Mesendoderm (in vitro differentiated cells): ENCODE results near the gene ABRACL.
A peak's percentile ranks its signal among the peaks of the same experiment; 100 is the strongest.

Experiments used
- DNase-seq: peaks from one replicate; pipeline ENCODE4 v3.0.0; 2013
- H2AK5ac ChIP-seq: 2 replicates; pipeline ENCODE4 v1.6.1; 2013; ENCODE audit warnings: low read length, inconsistent platforms
- H2BK120ac ChIP-seq: 2 replicates; pipeline ENCODE4 v1.6.1; 2013; ENCODE audit warnings: low read depth, mild to moderate bottlenecking, low read length, moderate library complexity, mixed read lengths
- H2BK15ac ChIP-seq: replicated peaks from 2 replicates; pipeline ENCODE4 v1.6.1; 2013; ENCODE audit warnings: low read depth, mild to moderate bottlenecking, moderate library complexity
- H2BK5ac ChIP-seq: 2 replicates; pipeline ENCODE4 v1.6.1; 2013; ENCODE audit warnings: low read length, inconsistent platforms
- H3K18ac ChIP-seq: 2 replicates; pipeline ENCODE4 v1.6.1; 2013; ENCODE audit warnings: mild to moderate bottlenecking, low read length, mixed read lengths
- H3K23ac ChIP-seq: one replicate; pipeline ENCODE4 v1.6.1; 2013; ENCODE audit warnings: low read length
- H3K27ac ChIP-seq: 2 replicates; pipeline ENCODE4 v1.5.1; 2013; ENCODE audit warnings: low read depth, mild to moderate bottlenecking, inconsistent platforms, low read length, moderate library complexity
- H3K27me3 ChIP-seq: 2 replicates; pipeline ENCODE4 v1.6.1; 2013; ENCODE audit warnings: low read length, control low read depth, mild to moderate bottlenecking, inconsistent platforms; ENCODE audit not compliant: insufficient read depth, poor library complexity
- H3K36me3 ChIP-seq: 2 replicates; pipeline ENCODE4 v1.6.1; 2013; ENCODE audit warnings: low read length, inconsistent platforms; ENCODE audit not compliant: control insufficient read depth, insufficient read depth
- H3K4ac ChIP-seq: one replicate; pipeline ENCODE4 v1.6.1; 2013; ENCODE audit warnings: low read depth, mild to moderate bottlenecking, low read length, moderate library complexity
- H3K4me1 ChIP-seq: 2 replicates; pipeline ENCODE4 v1.6.1; 2013; ENCODE audit warnings: low read depth, low read length, inconsistent platforms; ENCODE audit not compliant: control insufficient read depth
- H3K4me2 ChIP-seq: 2 replicates; pipeline ENCODE4 v1.6.1; 2013; ENCODE audit warnings: low read length
- H3K4me3 ChIP-seq: 2 replicates; pipeline ENCODE4 v1.5.1; 2013; ENCODE audit warnings: mild to moderate bottlenecking, low read length
- H3K56ac ChIP-seq: one replicate; pipeline ENCODE4 v1.6.1; 2013; ENCODE audit warnings: low read length
- H3K79me1 ChIP-seq: 2 replicates; pipeline ENCODE4 v1.6.1; 2013; ENCODE audit warnings: low read length, inconsistent platforms
- H3K79me2 ChIP-seq: 2 replicates; pipeline ENCODE4 v1.6.1; 2013; ENCODE audit warnings: mild to moderate bottlenecking, low read length; ENCODE audit not compliant: control insufficient read depth, insufficient read depth
- H3K9ac ChIP-seq: 2 replicates; pipeline ENCODE4 v1.6.1; 2013; ENCODE audit warnings: low read length, inconsistent platforms
- H4K5ac ChIP-seq: one replicate; pipeline ENCODE4 v1.6.1; 2013; ENCODE audit warnings: low read length
- H4K8ac ChIP-seq: one replicate; pipeline ENCODE4 v1.6.1; 2013; ENCODE audit warnings: low read depth, mild to moderate bottlenecking, control low read depth, low read length, moderate library complexity
- WGBS: extraction: QIAGEN DNeasy Blood & Tissue Kit; methylation state at CpG from one replicate; pipeline ENCODE4 v1.1.7; 2013; ENCODE audit warnings: low lambda C conversion rate, missing lambda C conversion rate; ENCODE audit not compliant: insufficient coverage; ENCODE audit errors: extremely low coverage; 5-methylcytosine and 5-hydroxymethylcytosine counted together

The ABRACL gene

DNA sequence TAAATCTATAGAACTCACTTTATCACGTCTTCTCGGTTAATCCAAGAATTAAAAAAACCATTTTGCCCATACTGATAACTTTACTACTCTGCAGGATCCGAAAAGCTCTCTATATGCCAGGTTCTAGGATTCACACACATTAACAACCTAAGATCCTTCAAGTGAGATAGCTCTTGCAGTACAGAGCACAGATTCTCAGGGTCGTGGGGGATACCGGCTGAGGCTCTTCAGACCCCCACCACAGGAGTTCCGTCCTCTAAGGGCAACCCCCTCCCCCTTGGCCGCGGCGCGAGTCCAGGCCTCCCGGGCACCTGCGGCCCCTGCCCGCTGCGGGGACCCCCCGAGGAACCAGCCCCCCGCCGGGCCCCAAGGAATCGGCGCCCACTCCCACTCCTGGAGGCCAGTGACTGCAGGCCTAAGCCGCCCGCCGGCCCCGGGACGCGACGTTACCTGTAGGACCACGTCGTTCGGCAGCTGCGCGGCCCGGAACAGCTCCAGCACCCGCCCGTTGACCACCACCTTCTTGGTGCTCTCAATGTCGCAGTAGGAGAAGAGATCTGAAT is 41.4 kb upstream of the ABRACL start:
- Histone ChIP-seq H3K4ac (peak overlapping the region; percentile 48), H3K79me1 (peaks cover 9% of the 10 kb centered on the region), H2BK5ac (no peak overlapping the region), H3K27me3 (no peaks in the 10 kb centered on the region), H3K27ac (peak overlapping the region; percentile 75), H3K4me2 (peak overlapping the region; percentile 34), H3K36me3 (no peaks in the 10 kb centered on the region), H3K9ac (peak overlapping the region; percentile 90), H3K18ac (peak overlapping the region; percentile 93), H4K8ac (peak overlapping the region; percentile 57), H4K5ac (no peak overlapping the region), H3K56ac (peak overlapping the region; percentile 86), H3K4me1 (peaks cover 2% of the 10 kb centered on the region), H3K23ac (peak overlapping the region; percentile 38), H2AK5ac (no peak overlapping the region), H3K79me2 (peaks cover 41% of the 10 kb centered on the region), H2BK120ac (no peak overlapping the region), H3K4me3 (peak overlapping the region; percentile 74), H2BK15ac (no peak overlapping the region)
- DNase-seq = peak; percentile 48
- no CpG with 5 or more reads among the region's 35 CpGs for WGBS

DNA sequence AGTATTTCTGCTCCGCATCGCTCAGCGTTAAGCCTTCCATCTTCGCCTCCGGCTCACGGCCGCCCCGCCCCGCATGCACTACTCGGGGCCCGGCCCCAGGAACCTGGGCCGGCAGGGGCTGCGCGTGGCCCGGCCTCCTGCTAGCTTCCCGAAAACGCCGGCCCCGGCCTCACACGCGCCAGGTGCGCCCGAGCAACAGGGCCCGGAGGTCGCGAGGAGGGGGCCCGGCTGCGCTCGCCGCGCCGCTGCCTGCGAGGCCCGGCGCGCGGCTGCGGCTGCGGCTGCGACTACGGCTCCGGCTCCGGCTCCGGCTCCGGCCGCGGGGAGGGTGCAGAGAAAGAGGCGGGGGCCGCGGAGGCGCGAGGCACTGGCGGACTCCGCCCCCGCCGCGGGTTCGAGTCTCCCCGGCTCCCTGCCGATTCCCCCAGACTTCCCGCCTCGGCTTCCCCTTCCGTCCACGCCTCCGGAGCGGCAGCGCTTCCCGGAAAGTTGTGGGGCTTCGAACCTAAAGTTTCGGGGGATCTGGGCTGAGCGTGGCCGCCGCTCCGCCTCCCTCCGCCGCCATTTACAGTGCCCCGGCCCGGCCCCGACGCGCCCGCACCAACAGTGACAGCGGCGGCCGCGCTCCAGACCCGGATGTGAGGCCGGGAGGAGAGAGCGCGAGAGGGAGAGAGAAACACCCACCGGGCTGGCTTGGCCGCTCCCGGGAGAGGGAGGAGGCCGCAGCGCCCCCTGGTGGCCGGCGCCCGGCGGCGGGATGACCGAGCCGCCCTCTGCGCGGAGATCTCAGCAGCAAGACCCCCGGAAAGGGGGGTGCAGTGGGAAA is 40.7 kb upstream of the ABRACL start, which contains the start of gene REPS1:
Gene REPS1 (minus strand): TSS at position 611 of the 826 bp plus-strand sequence. CDS start 571 bp downstream, at position 40.
- peak within 1 kb of the TSS; percentile 38 for H3K23ac ChIP-seq
- H2BK15ac ChIP-seq = no peak within 1 kb of the TSS
- H3K79me2 ChIP-seq = peaks cover 39% of the 10 kb centered on the region
- peaks cover 9% of the 10 kb centered on the region for H3K79me1 ChIP-seq
- H3K4me3 ChIP-seq = peak within 1 kb of the TSS; percentile 74
- no peak within 1 kb of the TSS for H2AK5ac ChIP-seq
- peak within 1 kb of the TSS; percentile 48 for H3K4ac ChIP-seq
- no peak within 1 kb of the TSS for H4K5ac ChIP-seq
- H3K18ac ChIP-seq = peak within 1 kb of the TSS; percentile 93
- H3K27me3 ChIP-seq = no peaks in the 10 kb centered on the region
- peaks cover 2% of the 10 kb centered on the region for H3K4me1 ChIP-seq
- peak; percentile 96 for DNase-seq
- peak within 1 kb of the TSS; percentile 57 for H4K8ac ChIP-seq
- H2BK5ac ChIP-seq = peak within 1 kb of the TSS; percentile 54
- peak within 1 kb of the TSS; percentile 90 for H3K9ac ChIP-seq
- H3K4me2 ChIP-seq = peak within 1 kb of the TSS; percentile 35
- no peak within 1 kb of the TSS for H2BK120ac ChIP-seq
- no peaks in the 10 kb centered on the region for H3K36me3 ChIP-seq
- H3K27ac ChIP-seq = peak within 1 kb of the TSS; percentile 75
- peak within 1 kb of the TSS; percentile 86 for H3K56ac ChIP-seq
- no CpG with 5 or more reads among the region's 105 CpGs for WGBS

DNA sequence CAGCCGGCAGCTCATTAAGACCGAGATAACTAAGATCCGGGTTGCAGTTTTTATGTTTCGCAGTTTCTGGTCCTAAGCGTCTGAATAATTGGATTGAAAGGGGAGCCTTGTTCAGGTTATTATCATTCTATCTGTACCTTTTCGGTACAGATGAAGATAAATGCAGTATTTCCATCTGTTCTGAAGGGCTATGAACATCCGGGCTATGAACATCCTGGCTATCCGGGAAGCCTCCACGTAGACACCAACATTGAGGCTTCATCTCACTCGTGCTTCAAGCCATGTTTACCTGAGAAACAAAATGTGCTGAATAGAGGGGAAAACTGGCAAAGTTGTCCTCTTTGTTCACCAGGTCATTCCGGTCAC is 40.1 kb upstream of the ABRACL start:
- no peak overlapping the region for H3K4ac ChIP-seq
- no peak overlapping the region for H4K8ac ChIP-seq
- no peaks in the 10 kb centered on the region for H3K36me3 ChIP-seq
- no peak overlapping the region for H3K4me3 ChIP-seq
- H3K4me1 ChIP-seq = peaks cover 2% of the 10 kb centered on the region
- no peak overlapping the region for H2BK15ac ChIP-seq
- H3K18ac ChIP-seq = no peak overlapping the region
- H3K27ac ChIP-seq = no peak overlapping the region
- no peak overlapping the region for H2BK120ac ChIP-seq
- H3K23ac ChIP-seq = no peak overlapping the region
- no peak for DNase-seq
- no peaks in the 10 kb centered on the region for H3K27me3 ChIP-seq
- WGBS = no CpG with 5 or more reads among the region's 11 CpGs
- H3K79me2 ChIP-seq = peaks cover 35% of the 10 kb centered on the region
- H3K56ac ChIP-seq = peak overlapping the region; percentile 71
- H2BK5ac ChIP-seq = no peak overlapping the region
- H4K5ac ChIP-seq = no peak overlapping the region
- H2AK5ac ChIP-seq = no peak overlapping the region
- peaks cover 8% of the 10 kb centered on the region for H3K79me1 ChIP-seq
- H3K9ac ChIP-seq = peak overlapping the region; percentile 47
- peak overlapping the region; percentile 35 for H3K4me2 ChIP-seq

DNA sequence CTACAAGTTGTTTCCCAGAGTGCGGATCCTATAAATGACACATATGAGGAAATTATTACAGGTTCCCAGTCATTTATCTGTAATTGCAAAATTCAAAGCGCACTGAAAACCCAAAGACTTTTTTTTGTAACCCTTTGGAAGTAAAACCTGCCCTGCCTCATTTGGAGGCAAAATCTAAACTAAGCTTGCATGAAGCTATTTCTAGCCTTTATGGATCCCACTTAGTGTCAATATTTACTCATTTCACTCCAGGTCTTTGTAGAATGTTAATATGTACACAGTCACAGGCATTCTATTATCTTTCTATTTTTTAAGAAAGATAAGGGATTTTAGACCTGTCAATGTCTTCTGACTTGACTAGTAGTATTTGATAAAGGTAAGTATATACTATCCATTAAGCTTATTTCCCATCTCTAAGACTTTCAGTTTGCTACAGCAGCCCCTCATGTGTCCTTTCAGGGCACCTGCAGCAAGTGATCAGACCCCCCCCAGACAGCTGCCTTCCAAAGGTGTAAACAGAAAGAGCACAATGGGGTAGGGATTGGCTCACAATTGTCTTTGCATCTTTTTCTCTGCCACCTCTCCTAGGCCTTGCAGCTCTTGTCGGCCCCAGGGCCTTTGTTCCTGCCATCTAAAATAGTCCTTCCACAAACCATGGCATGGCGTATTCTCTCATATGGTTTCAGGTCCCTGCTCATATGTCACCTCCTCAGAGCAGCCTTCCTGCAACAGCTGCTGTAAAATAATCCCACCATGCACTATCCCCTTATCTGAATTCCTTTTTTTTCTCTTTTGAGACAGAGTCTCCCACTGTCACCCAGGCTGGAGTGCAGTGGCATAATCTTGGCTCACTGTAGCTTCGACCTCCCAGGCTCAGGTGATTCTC is 39.2 kb upstream of the ABRACL start:
- Histone ChIP-seq H3K23ac (no peak overlapping the region), H3K79me2 (peaks cover 26% of the 10 kb centered on the region), H3K4me3 (no peak overlapping the region), H3K4me2 (no peak overlapping the region), H2BK5ac (no peak overlapping the region), H3K36me3 (no peaks in the 10 kb centered on the region), H3K79me1 (peaks cover 4% of the 10 kb centered on the region), H3K9ac (no peak overlapping the region), H3K4ac (no peak overlapping the region), H2BK15ac (no peak overlapping the region), H3K18ac (no peak overlapping the region), H3K27me3 (no peaks in the 10 kb centered on the region), H2AK5ac (no peak overlapping the region), H4K8ac (no peak overlapping the region), H3K4me1 (peaks cover 2% of the 10 kb centered on the region), H3K27ac (no peak overlapping the region), H2BK120ac (no peak overlapping the region), H3K56ac (no peak overlapping the region), H4K5ac (no peak overlapping the region)
- no CpG with 5 or more reads among the region's 5 CpGs for WGBS
- no peak for DNase-seq

DNA sequence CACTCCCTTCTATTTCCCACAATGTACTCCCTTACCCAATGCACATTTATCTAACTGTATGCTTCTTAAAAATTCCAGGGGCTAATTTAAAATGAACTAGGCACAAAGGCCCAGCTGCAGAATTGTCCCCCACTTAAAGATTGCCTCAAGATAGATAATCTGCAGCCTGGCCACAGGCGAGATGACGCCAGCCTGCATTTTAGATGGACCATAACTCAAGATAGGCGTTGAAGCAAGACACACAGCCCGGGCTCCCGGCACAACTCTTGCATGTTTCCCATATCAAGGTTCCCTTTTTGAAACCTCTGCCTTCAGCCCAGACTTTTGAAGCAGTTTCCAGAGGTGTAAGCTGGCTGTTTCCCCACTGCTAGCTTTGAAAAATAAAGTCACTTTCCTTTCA is 37.3 kb upstream of the ABRACL start:
- Histone ChIP-seq H3K56ac (no peak overlapping the region), H3K79me2 (peaks cover 12% of the 10 kb centered on the region), H2BK120ac (no peak overlapping the region), H3K4me1 (peaks cover 2% of the 10 kb centered on the region), H2BK5ac (no peak overlapping the region), H3K27me3 (no peaks in the 10 kb centered on the region), H3K9ac (no peak overlapping the region), H3K23ac (no peak overlapping the region), H3K4me3 (no peak overlapping the region), H2AK5ac (no peak overlapping the region), H2BK15ac (no peak overlapping the region), H3K27ac (no peak overlapping the region), H3K4me2 (no peak overlapping the region), H4K5ac (no peak overlapping the region), H3K36me3 (no peaks in the 10 kb centered on the region), H3K79me1 (no peaks in the 10 kb centered on the region), H4K8ac (no peak overlapping the region), H3K4ac (no peak overlapping the region), H3K18ac (no peak overlapping the region)
- no peak for DNase-seq
- WGBS = no CpG with 5 or more reads among the region's 5 CpGs
